Lower leg skin (tissue), 3 donors: Measurements from ENCODE around the gene STOML1.

ENCODE experiments used
- POLR2A ChIP-seq, 2 donors: fragments of 450-650 bp; IDR thresholded peaks; one replicate each; pipeline ENCODE4 v1.6.1; 2016 to 2017; ENCODE audit warnings: antibody characterized with exemption in 2 of 2, mild to moderate bottlenecking in 1 of 2, moderate library complexity in 1 of 2
- TF ChIP-seq, protein P1 (sequence below), 3 donors: fragments of 450-650 bp; IDR thresholded peaks; one replicate each; pipeline ENCODE4 v1.5.1; 2016; ENCODE audit warnings: antibody characterized with exemption in 3 of 3, mild to moderate bottlenecking in 3 of 3, moderate library complexity in 2 of 3

DNA sequence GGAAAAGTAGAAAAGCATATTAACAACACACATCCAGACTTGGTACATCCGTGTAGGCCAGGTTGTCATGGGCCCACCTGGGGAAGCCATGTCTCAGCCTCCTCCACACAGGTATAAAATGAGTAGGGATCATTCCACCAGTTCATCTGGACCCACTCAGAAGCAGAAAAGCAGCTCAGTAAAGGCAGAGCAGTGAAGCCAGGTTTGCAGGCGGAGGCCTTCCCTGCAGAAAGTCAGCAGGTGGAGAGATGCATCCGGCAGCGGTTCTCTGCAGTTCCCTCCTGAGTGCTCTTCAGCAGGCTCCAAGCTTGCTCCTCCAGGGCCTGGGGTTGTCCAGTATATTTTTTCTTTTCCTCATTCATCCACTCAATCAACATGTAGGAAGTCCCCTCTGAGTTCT, 43.7 kb downstream of the STOML1 start:
- TF ChIP-seq, protein P1, sequence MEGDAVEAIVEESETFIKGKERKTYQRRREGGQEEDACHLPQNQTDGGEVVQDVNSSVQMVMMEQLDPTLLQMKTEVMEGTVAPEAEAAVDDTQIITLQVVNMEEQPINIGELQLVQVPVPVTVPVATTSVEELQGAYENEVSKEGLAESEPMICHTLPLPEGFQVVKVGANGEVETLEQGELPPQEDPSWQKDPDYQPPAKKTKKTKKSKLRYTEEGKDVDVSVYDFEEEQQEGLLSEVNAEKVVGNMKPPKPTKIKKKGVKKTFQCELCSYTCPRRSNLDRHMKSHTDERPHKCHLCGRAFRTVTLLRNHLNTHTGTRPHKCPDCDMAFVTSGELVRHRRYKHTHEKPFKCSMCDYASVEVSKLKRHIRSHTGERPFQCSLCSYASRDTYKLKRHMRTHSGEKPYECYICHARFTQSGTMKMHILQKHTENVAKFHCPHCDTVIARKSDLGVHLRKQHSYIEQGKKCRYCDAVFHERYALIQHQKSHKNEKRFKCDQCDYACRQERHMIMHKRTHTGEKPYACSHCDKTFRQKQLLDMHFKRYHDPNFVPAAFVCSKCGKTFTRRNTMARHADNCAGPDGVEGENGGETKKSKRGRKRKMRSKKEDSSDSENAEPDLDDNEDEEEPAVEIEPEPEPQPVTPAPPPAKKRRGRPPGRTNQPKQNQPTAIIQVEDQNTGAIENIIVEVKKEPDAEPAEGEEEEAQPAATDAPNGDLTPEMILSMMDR (IDR thresholded peaks at IDR 0.05), result no peak
- no peak for TF ChIP-seq POLR2A (IDR thresholded peaks at IDR 0.05)
